Smooth muscle cell of the umbilical artery (primary cell): ENCODE results near the gene IMP3. TPM values are rescaled to one million over a fixed set of nuclear protein-coding genes. Genes with fewer than 3 reads are reported as not detected.

ENCODE experiments used
- total RNA-seq: library from RNA; depleted of rRNA; stranded (reverse); fragments of >200 nt; gene quantifications from 2 replicates; pipeline ENCODE4 v1.2.3, GENCODE V29; 2014

Gene IMP3
- 57.8 and 97.7 TPM in 2 replicates for total RNA-seq

GRCh38 chr15:75639709-75640482 is at the start of gene IMP3:
Gene IMP3, minus strand, starts transcription at chr15:75640224. Its CDS starts 56 bp downstream, at chr15:75640168.

GRCh38 chr15:75647370-75648155 is 7.5 kb upstream of the IMP3 start, which contains the start of gene SNX33:
Gene SNX33, plus strand, starts transcription at chr15:75647912. Its CDS starts 1,191 bp downstream, at chr15:75649103.

GRCh38 chr15:75625542-75626347 is 14.3 kb downstream of the IMP3 start, which contains the start of gene SNUPN:
Gene SNUPN, minus strand, starts transcription at chr15:75625725. Its CDS starts 4,674 bp downstream, at chr15:75621051.

Other genes with a start within 250 kb of the IMP3 start
- gene SIN3A, start 188.5 kb downstream of the IMP3 start, total RNA-seq = 18.4 and 27.6 TPM in 2 replicates
- gene PTPN9, start 60.9 kb downstream of the IMP3 start, total RNA-seq = 16.6 and 26.1 TPM in 2 replicates
- gene SNUPN, start 14.5 kb downstream of the IMP3 start, total RNA-seq = 28.1 and 29.7 TPM in 2 replicates
- gene SNX33, start 7.7 kb upstream of the IMP3 start, total RNA-seq = 19.6 and 22.1 TPM in 2 replicates
- gene CSPG4, start 72.6 kb upstream of the IMP3 start, total RNA-seq = 63.0 and 213 TPM in 2 replicates
- gene UBE2Q2, start 203.2 kb upstream of the IMP3 start, total RNA-seq = 72.2 and 77.8 TPM in 2 replicates